H1 (cell line): ENCODE data around the gene ADAMTS4. TPM values are rescaled to one million over a fixed set of nuclear protein-coding genes. Genes with fewer than 3 reads are reported as not detected.

Experiments
- CHD7 ChIP-seq: fragments of 300-600 bp; sonication (generic); IDR thresholded peaks from 2 replicates; pipeline ENCODE4 v1.7.1; 2012; ENCODE audit warnings: low read length, moderate library complexity, mild to moderate bottlenecking, inconsistent platforms; ENCODE audit not compliant: insufficient replicate concordance
- TBP ChIP-seq: IDR thresholded peaks from 2 replicates; pipeline ENCODE4 v1.6.1; 2011; ENCODE audit warnings: low read depth, low read length, improper control_type of control experiment
- polyA plus RNA-seq, 7 experiments: library from polyadenylated mRNA; depleted of rRNA in 3 of 7; stranded (reverse) in 5 of 7; unstranded in 2 of 7; fragments of >200 nt in 5 of 7; fragments of 200-250 nt in 2 of 7; gene quantifications; 1 replicate in 5 of 7; 2 replicates in 1 of 7; 4 replicates in 1 of 7; pipeline versions ENCODE4 v1.2.1 to v1.2.3, GENCODE V29; 2011 to 2013; ENCODE audit warnings: missing spikeins in 2 of 7, mixed read lengths in 2 of 7
- total RNA-seq: library from RNA; stranded (reverse); fragmentation: NEBNext Ultra II Directional; extraction: Animal tissue kit (Norgen Biotek cat#: 25700); gene quantifications from 2 replicates; pipeline ENCODE4 v1.2.1, GENCODE V29; 2021

ADAMTS4 gene
- total and polyA plus RNA-seq, 2 of the 8 experiments (the other 6 are each of a cell fraction or from before 2014, with no cell fraction given), result 4.6 to 7.2 TPM

- TF ChIP-seq CHD7 (no peak), TBP (peak; percentile 2; the same call in 1 of the 2 replicates)
Observed at GRCh38 chr1:161200992-161201835, 2.4 kb upstream of the ADAMTS4 start (continued).
